HepG2 (cell line): ENCODE data around the gene THRSP. TPM values are rescaled to one million over a fixed set of nuclear protein-coding genes. Genes with fewer than 3 reads are reported as not detected.

ENCODE experiments used
- ARHGAP35 ChIP-seq: sonication (generic); formaldehyde crosslinking; IDR thresholded peaks from 2 replicates; pipeline ENCODE4 v1.9.0; 2022; ENCODE audit warnings: mild to moderate bottlenecking, inconsistent platforms, moderate library complexity, missing genetic modification reagents, borderline replicate concordance
- CEBPB ChIP-seq: IDR thresholded peaks from 2 replicates; pipeline ENCODE4 v1.6.1; 2011; ENCODE audit warnings: low read depth, low read length, improper control_type of control experiment, borderline replicate concordance
- FOXJ3 ChIP-seq: sonication (generic); formaldehyde crosslinking; IDR thresholded peaks from 2 replicates; pipeline ENCODE4 v1.4.0; 2020; ENCODE audit warnings: missing genetic modification reagents, mild to moderate bottlenecking, borderline replicate concordance
- HOXA7 ChIP-seq: sonication (generic); formaldehyde crosslinking; IDR thresholded peaks from 2 replicates; pipeline ENCODE4 v1.8.1; 2022; ENCODE audit warnings: mild to moderate bottlenecking, missing genetic modification reagents, moderate library complexity
- IRX3 ChIP-seq: sonication (generic); formaldehyde crosslinking; IDR thresholded peaks from 2 replicates; pipeline ENCODE4 v1.8.1; 2023; ENCODE audit warnings: mild to moderate bottlenecking, low read depth, missing genetic modification reagents, borderline replicate concordance
- KMT2B ChIP-seq: IDR thresholded peaks from 2 replicates; pipeline ENCODE4 v1.6.1; 2016; ENCODE audit warnings: missing genetic modification reagents, missing compliant biosample characterization
- LCORL ChIP-seq, 2 experiments: fragments of 450-650 bp in 1 of 2; sonication (generic) in 1 of 2; formaldehyde crosslinking in 1 of 2; IDR thresholded peaks; 2 replicates each; pipeline versions ENCODE4 v1.5.0 to v1.6.1; 2017 to 2020; ENCODE audit warnings: antibody characterized with exemption in 1 of 2, missing genetic modification reagents in 1 of 2
- NFIC ChIP-seq: IDR thresholded peaks from 2 replicates; pipeline ENCODE4 v1.6.1; 2012; ENCODE audit warnings: mild to moderate bottlenecking, low read length, inconsistent platforms
- PAF1 ChIP-seq: IDR thresholded peaks from 2 replicates; pipeline ENCODE4 v1.6.1; 2016; ENCODE audit warnings: missing genetic modification reagents, missing compliant biosample characterization
- SMAD1 ChIP-seq: sonication (generic); formaldehyde crosslinking; IDR thresholded peaks from 2 replicates; pipeline ENCODE4 v1.4.0; 2020; ENCODE audit warnings: missing genetic modification reagents, low read depth, mild to moderate bottlenecking, borderline replicate concordance
- SMARCC2 ChIP-seq: fragments of 450-650 bp; IDR thresholded peaks from 2 replicates; pipeline ENCODE4 v1.6.1; 2017; ENCODE audit warnings: antibody characterized with exemption, mild to moderate bottlenecking
- SRY ChIP-seq: sonication (generic); formaldehyde crosslinking; IDR thresholded peaks from 2 replicates; pipeline ENCODE4 v1.8.0; 2022; ENCODE audit warnings: mild to moderate bottlenecking, missing genetic modification reagents
- ZNF263 ChIP-seq: sonication (generic); formaldehyde crosslinking; IDR thresholded peaks from 2 replicates; pipeline ENCODE4 v1.4.0; 2020; ENCODE audit warnings: missing genetic modification reagents
- ZNF652 ChIP-seq: IDR thresholded peaks from 2 replicates; pipeline ENCODE4 v1.6.1; 2016; ENCODE audit warnings: low read depth, borderline replicate concordance
- ZNF724P ChIP-seq: sonication (generic); formaldehyde crosslinking; IDR thresholded peaks from 2 replicates; pipeline ENCODE4 v1.8.0; 2022; ENCODE audit warnings: missing genetic modification reagents, borderline replicate concordance
- ZSCAN12 ChIP-seq: sonication (generic); formaldehyde crosslinking; IDR thresholded peaks from 2 replicates; pipeline ENCODE4 v1.9.0; 2021; ENCODE audit warnings: mild to moderate bottlenecking, missing genetic modification reagents
- polyA plus RNA-seq, 8 experiments: library from polyadenylated mRNA; depleted of rRNA in 3 of 8; stranded (reverse) in 7 of 8; unstranded in 1 of 8; fragments of >200 nt; fragmentation: Illumina TruSeq in 4 of 8; extraction: Trizol in 4 of 8; gene quantifications; 2 replicates each; pipeline versions ENCODE4 v1.2.1 to v1.2.3, GENCODE V29; 2011 to 2016; ENCODE audit warnings: low read depth in 4 of 8, missing spikeins in 1 of 8, mixed read lengths in 1 of 8; ENCODE audit not compliant: insufficient read depth in 1 of 8
- total RNA-seq, 5 experiments: library from RNA; depleted of rRNA; stranded (reverse); fragments of >200 nt; fragmentation: Illumina TruSeq; extraction: Trizol; gene quantifications; 2 replicates each; pipeline ENCODE4 v1.2.3, GENCODE V29; 2016; ENCODE audit warnings: low read depth in 1 of 5
- TF ChIP-seq, protein P1 (sequence below): sonication (generic); formaldehyde crosslinking; IDR thresholded peaks from 2 replicates; pipeline ENCODE4 v1.5.0; 2020; ENCODE audit warnings: missing genetic modification reagents
- TF ChIP-seq, protein P2 (sequence below), 2 experiments: sonication (generic) in 1 of 2; formaldehyde crosslinking in 1 of 2; IDR thresholded peaks; 2 replicates each; pipeline versions ENCODE4 v1.6.1 to v1.9.0; 2014 to 2022; ENCODE audit warnings: antibody characterized with exemption in 1 of 2, borderline replicate concordance in 1 of 2, inconsistent platforms in 1 of 2, low read depth in 1 of 2, missing genetic modification reagents in 1 of 2
- TF ChIP-seq, protein P3 (sequence below): IDR thresholded peaks from 2 replicates; pipeline ENCODE4 v1.6.1; 2016; ENCODE audit warnings: mild to moderate bottlenecking, missing biosample characterization, missing genetic modification reagents
- TF ChIP-seq, protein P4 (sequence below): sonication (generic); formaldehyde crosslinking; IDR thresholded peaks from 2 replicates; pipeline ENCODE4 v1.5.0; 2020; ENCODE audit warnings: missing genetic modification reagents, mild to moderate bottlenecking, borderline replicate concordance

Gene THRSP
- total and polyA plus RNA-seq, 2 of the 13 experiments (the other 11 are each of a cell fraction or from before 2014, with no cell fraction given) = 0.13 to 0.58 TPM

DNA sequence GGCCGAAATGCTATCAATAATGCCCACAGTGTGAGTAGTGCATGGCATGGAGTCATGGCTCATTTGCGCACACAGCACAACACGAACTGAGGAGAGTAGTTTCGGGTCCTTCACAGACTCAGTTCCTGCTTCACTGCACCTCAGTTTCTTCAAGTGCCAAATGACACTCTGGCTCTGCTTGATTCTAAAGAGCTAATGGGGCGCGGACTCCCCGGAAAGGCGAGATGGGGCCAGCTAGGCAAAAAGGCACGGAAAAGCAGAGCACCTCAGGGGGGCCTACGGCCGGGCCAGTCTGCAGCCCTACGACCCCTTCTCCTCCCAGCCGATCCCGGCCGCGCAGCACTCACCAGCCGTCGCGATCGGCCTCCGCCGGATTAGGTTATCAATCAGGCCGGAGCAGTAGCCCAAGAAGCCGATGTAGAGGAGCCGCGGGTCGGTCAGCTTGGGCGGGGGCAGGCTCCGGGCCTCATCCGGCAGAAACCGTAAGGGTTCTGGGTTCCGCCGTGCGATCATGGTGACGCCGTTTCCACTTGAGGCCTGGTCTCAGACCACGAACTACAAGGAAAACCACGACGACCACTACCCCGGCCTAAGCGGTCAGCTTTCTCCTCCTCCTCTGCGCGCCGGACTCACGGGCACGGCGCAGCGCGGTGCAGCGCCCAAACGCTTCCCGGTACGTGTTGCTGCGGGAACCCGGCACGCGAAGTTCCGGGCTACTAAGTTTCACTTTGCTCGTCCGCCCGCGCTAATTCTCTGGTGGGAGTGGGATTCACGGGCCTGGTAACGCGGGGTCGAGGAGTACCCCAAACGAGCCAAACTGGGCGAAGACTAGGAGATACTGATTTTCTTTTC lies 15.8 kb downstream of the THRSP start, which contains the start of gene NDUFC2 (continued):
- TF ChIP-seq, protein P1, sequence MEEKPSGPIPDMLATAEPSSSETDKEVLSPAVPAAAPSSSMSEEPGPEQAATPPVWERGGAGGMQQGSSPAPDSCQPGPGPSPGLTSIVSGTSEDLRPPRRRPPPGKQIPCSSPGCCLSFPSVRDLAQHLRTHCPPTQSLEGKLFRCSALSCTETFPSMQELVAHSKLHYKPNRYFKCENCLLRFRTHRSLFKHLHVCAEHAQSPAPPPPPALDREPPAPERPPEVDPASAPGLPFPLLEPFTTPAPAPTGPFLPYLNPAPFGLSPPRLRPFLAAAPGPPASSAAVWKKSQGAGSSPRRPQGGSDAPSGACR = peak; percentile 78; the same call in 1 of the 2 replicates
- TF ChIP-seq PAF1 (CRISPR knock-in tag) (no peak), ZSCAN12 (no peak; the same call in 1 of the 2 replicates), IRX3 (CRISPR knock-in tag) (peak; percentile 82), LCORL (IDR thresholded peaks at IDR 0.05) (no peak), LCORL (CRISPR knock-in tag; IDR thresholded peaks at IDR 0.05) (peak; percentile 88), SMARCC2 (no peak), ZNF263 (peak; percentile 66), NFIC (peak; percentile 65; the same call in 1 of the 2 replicates), ARHGAP35 (CRISPR knock-in tag) (no peak; the same call in 1 of the 2 replicates), SMAD1 (CRISPR knock-in tag) (no peak), ZNF652 (no peak; the same call in 1 of the 2 replicates), FOXJ3 (CRISPR knock-in tag) (peak; percentile 74; the same call in 1 of the 2 replicates), KMT2B (CRISPR knock-in tag) (peak; percentile 99), HOXA7 (CRISPR knock-in tag) (no peak), CEBPB (no peak), ZNF724P (CRISPR knock-in tag) (peak; percentile 44; the same call in 1 of the 2 replicates), SRY (peak; percentile 84; the same call in 1 of the 2 replicates)
- TF ChIP-seq, protein P2, sequence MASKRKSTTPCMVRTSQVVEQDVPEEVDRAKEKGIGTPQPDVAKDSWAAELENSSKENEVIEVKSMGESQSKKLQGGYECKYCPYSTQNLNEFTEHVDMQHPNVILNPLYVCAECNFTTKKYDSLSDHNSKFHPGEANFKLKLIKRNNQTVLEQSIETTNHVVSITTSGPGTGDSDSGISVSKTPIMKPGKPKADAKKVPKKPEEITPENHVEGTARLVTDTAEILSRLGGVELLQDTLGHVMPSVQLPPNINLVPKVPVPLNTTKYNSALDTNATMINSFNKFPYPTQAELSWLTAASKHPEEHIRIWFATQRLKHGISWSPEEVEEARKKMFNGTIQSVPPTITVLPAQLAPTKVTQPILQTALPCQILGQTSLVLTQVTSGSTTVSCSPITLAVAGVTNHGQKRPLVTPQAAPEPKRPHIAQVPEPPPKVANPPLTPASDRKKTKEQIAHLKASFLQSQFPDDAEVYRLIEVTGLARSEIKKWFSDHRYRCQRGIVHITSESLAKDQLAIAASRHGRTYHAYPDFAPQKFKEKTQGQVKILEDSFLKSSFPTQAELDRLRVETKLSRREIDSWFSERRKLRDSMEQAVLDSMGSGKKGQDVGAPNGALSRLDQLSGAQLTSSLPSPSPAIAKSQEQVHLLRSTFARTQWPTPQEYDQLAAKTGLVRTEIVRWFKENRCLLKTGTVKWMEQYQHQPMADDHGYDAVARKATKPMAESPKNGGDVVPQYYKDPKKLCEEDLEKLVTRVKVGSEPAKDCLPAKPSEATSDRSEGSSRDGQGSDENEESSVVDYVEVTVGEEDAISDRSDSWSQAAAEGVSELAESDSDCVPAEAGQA (IDR thresholded peaks at IDR 0.05; ENCODE audit: low read depth) = peak; percentile 84
- TF ChIP-seq, protein P2 (CRISPR knock-in tag; IDR thresholded peaks at IDR 0.05; ENCODE audit: borderline replicate concordance) = 0 out of 2 replicates have a peak, but pooled peaks have one; percentile 25
- TF ChIP-seq, protein P3, sequence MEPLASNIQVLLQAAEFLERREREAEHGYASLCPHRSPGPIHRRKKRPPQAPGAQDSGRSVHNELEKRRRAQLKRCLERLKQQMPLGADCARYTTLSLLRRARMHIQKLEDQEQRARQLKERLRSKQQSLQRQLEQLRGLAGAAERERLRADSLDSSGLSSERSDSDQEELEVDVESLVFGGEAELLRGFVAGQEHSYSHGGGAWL = no peak; the same call in none of the 2 replicates
- TF ChIP-seq, protein P4, sequence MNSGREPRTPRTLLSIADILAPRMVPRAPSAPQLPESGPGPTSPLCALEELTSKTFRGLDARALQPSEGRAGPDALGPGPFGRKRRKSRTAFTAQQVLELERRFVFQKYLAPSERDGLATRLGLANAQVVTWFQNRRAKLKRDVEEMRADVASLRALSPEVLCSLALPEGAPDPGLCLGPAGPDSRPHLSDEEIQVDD (CRISPR knock-in tag) = no peak
